ENCODE data around the gene ACP7. TPM values are rescaled to one million over a fixed set of nuclear protein-coding genes. Genes with fewer than 3 reads are reported as not detected.
"Not testable (repeated sequence)": the region's sequence is repeated elsewhere in the genome, so short reads cannot be mapped to it uniquely, and the experiment has no call there.

Gene ACP7
- total RNA-seq, 1 donor from 2014 or later: 7.3 TPM

GRCh38 chr19:39106194-39106593, 22.0 kb downstream of the ACP7 start:
- no peak for DNase-seq (ENCODE audit: low spot score)

GRCh38 chr19:39109641-39110040, 25.5 kb downstream of the ACP7 start:
- no peak for DNase-seq (ENCODE audit: low spot score)

GRCh38 chr19:39110263-39110967, 26.2 kb downstream of the ACP7 start:
- DNase-seq (ENCODE audit: low spot score): peak; percentile 73

- DNase-seq (ENCODE audit: low spot score): peak; percentile 72
Measured at GRCh38 chr19:39111593-39112199, 27.5 kb downstream of the ACP7 start.

GRCh38 chr19:39112338-39112890, 28.2 kb downstream of the ACP7 start:
- peak; percentile 88 for DNase-seq (ENCODE audit: low spot score)

GRCh38 chr19:39113199-39113598, 29.0 kb downstream of the ACP7 start:
- no peak for DNase-seq (ENCODE audit: low spot score)

GRCh38 chr19:39115105-39115847, 31.1 kb downstream of the ACP7 start:
- DNase-seq (ENCODE audit: low spot score): no peak

GRCh38 chr19:39117023-39117422, 32.9 kb downstream of the ACP7 start:
- DNase-seq (ENCODE audit: low spot score): not testable (repeated sequence)

- DNase-seq (ENCODE audit: low spot score): no peak
Measured at GRCh38 chr19:39119830-39120229, 35.7 kb downstream of the ACP7 start.

GRCh38 chr19:39122934-39123731, 39.0 kb downstream of the ACP7 start:
- no peak for DNase-seq (ENCODE audit: low spot score)

GRCh38 chr19:39124136-39124764, 40.1 kb downstream of the ACP7 start:
- no peak for DNase-seq (ENCODE audit: low spot score)

- no peak for DNase-seq (ENCODE audit: low spot score)
Measured at GRCh38 chr19:39125199-39125553, 41.0 kb downstream of the ACP7 start.

- DNase-seq (ENCODE audit: low spot score): peak; percentile 97
Measured at GRCh38 chr19:39125554-39126311, 41.6 kb downstream of the ACP7 start, which contains the start of gene PAK4. TSS of gene PAK4 (plus strand) at chr19:39125786. CDS start at chr19:39169554, 43,768 bp downstream.

GRCh38 chr19:39126312-39127187, 42.4 kb downstream of the ACP7 start:
- DNase-seq (ENCODE audit: low spot score): peak; percentile 79

- DNase-seq (ENCODE audit: low spot score): peak; percentile 72
Measured at GRCh38 chr19:39127812-39128515, 43.8 kb downstream of the ACP7 start.

- no peak for DNase-seq (ENCODE audit: low spot score)
Measured at GRCh38 chr19:39128516-39129079, 44.4 kb downstream of the ACP7 start.

GRCh38 chr19:39129116-39129515, 44.9 kb downstream of the ACP7 start:
- DNase-seq (ENCODE audit: low spot score): no peak
